Nephron (organoid): ENCODE results near the gene SYNPR.
"Not testable (repeated sequence)": the region's sequence is repeated elsewhere in the genome, so short reads cannot be mapped to it uniquely, and the experiment has no call there.

ENCODE experiments used
- H3K27ac Mint-ChIP-seq, 3 experiments: 2 replicates each; pipeline ENCODE4 v1.8.0; 2020; ENCODE audit warnings: mixed read lengths in 3 of 3, mild to moderate bottlenecking in 2 of 3, moderate library complexity in 1 of 3
- H3K27me3 Mint-ChIP-seq: 2 replicates; pipeline ENCODE4 v1.8.0; 2021; ENCODE audit warnings: low read depth, mild to moderate bottlenecking, moderate library complexity, mixed read lengths
- H3K36me3 Mint-ChIP-seq: 2 replicates; pipeline ENCODE4 v1.8.0; 2020; ENCODE audit warnings: low read depth, mixed read lengths
- H3K4me1 Mint-ChIP-seq: 2 replicates; pipeline ENCODE4 v1.8.0; 2020; ENCODE audit warnings: mixed read lengths
- H3K4me3 Mint-ChIP-seq, 3 experiments: 2 replicates each; pipeline ENCODE4 v1.8.0; 2020; ENCODE audit warnings: mild to moderate bottlenecking in 3 of 3, mixed read lengths in 3 of 3, moderate library complexity in 2 of 3
- H3K9me3 Mint-ChIP-seq: 2 replicates; pipeline ENCODE4 v1.8.0; 2020; ENCODE audit warnings: mixed read lengths
- CTCF ChIP-seq, 3 experiments: fragments of 200-600 bp; sonication (generic); IDR thresholded peaks; one replicate each; pipeline ENCODE4 v1.5.0; 2021; ENCODE audit warnings: antibody characterized with exemption in 3 of 3; ENCODE audit not compliant: unreplicated experiment in 3 of 3

Gene SYNPR

GRCh38 chr3:63639806-63640205 lies 361.7 kb downstream of the SYNPR start:
- Mint-ChIP-seq H3K27ac (no peak overlapping the region), H3K4me3 (no peak overlapping the region), H3K36me3 (no peaks in the 10 kb centered on the region), H3K27me3 (peaks cover 5% of the 10 kb centered on the region), H3K9me3 (peaks cover 13% of the 10 kb centered on the region), H3K4me1 (no peaks in the 10 kb centered on the region)
- TF ChIP-seq CTCF (IDR thresholded peaks at IDR 0.05; ENCODE audit: unreplicated experiment in 3 of 3), result no peak

DNA sequence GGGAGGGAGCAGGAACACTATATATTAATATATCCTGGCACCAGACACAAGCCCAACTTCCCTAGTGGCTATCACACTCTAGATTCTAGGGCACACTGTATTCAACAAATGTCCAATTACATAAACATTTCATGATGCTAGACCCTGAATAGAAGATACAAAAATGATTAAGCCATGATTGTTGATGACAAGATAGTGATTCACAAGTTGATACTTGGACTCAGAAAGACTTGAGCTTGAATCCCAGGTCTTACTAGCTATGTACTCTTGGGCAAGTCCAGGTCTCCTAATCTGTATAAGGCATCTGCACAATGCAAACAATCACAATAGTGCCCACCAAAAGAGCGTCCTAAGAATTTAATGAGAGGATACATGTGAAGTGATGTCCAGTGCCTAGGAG lies 364.4 kb downstream of the SYNPR start:
- H3K4me1 Mint-ChIP-seq, result no peaks in the 10 kb centered on the region
- peaks cover 8% of the 10 kb centered on the region for H3K9me3 Mint-ChIP-seq
- no peaks in the 10 kb centered on the region for H3K36me3 Mint-ChIP-seq
- TF ChIP-seq CTCF (IDR thresholded peaks at IDR 0.05; ENCODE audit: unreplicated experiment in 3 of 3), result no peak
- H3K4me3 Mint-ChIP-seq, result no peak overlapping the region
- H3K27me3 Mint-ChIP-seq, result peaks cover 7% of the 10 kb centered on the region
- no peak overlapping the region for H3K27ac Mint-ChIP-seq

DNA sequence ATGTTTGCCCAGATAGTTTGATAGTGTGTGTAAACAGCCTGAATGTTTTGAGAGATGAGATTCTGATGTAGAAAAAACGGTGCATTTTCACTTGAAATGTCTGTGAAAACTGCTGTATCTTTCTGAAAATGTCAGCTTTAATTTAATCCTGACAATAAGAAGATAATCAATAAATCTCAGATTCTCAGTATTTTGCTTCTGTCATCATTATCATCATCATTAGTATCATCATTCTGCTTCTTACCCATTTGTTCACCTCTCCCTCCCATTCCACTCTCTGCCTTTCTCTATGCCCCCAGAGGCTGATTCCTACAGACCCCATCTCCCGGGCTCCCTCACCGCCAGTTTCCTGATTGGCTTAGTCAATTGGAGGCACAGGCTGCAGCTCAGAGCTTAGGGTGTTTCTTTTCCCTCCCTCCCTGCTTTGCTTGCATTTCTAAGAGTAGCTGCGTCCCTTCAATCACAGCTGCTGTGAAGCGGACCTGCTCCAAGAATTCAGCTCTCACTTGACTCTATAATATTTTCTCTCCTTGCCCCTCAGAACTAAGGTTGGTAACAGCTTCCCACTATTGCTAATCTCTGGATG lies 366.2 kb downstream of the SYNPR start:
- H3K4me3 Mint-ChIP-seq, result no peak overlapping the region
- no peak overlapping the region for H3K27ac Mint-ChIP-seq
- no peaks in the 10 kb centered on the region for H3K4me1 Mint-ChIP-seq
- H3K36me3 Mint-ChIP-seq, result no peaks in the 10 kb centered on the region
- no peak for TF ChIP-seq CTCF (IDR thresholded peaks at IDR 0.05; ENCODE audit: unreplicated experiment in 3 of 3)
- H3K27me3 Mint-ChIP-seq, result peaks cover 7% of the 10 kb centered on the region
- peaks cover 13% of the 10 kb centered on the region for H3K9me3 Mint-ChIP-seq

GRCh38 chr3:63644928-63645781 lies 367.0 kb downstream of the SYNPR start:
- H3K4me3 Mint-ChIP-seq, result peak overlapping the region in 2 of 3 experiments; percentile 68 to 70
- H3K36me3 Mint-ChIP-seq, H3K27ac Mint-ChIP-seq, H3K4me1 Mint-ChIP-seq, H3K27me3 Mint-ChIP-seq: not testable (repeated sequence)
- H3K9me3 Mint-ChIP-seq, result peaks cover 13% of the 10 kb centered on the region

- Mint-ChIP-seq H3K27ac (no peak within 1 kb of the TSS), H3K4me1 (no peaks in the 10 kb centered on the region), H3K27me3 (no peaks in the 10 kb centered on the region), H3K9me3 (peaks cover 9% of the 10 kb centered on the region), H3K4me3 (no peak within 1 kb of the TSS), H3K36me3 (no peaks in the 10 kb centered on the region)
- TF ChIP-seq CTCF (IDR thresholded peaks at IDR 0.05; ENCODE audit: unreplicated experiment in 3 of 3), result no peak
Observed at GRCh38 chr3:63652066-63652725, 374.1 kb downstream of the SYNPR start, which contains the start of gene SNTN. Gene SNTN, plus strand, starts transcription at chr3:63652675. Its CDS starts 13 bp downstream, at chr3:63652688.

DNA sequence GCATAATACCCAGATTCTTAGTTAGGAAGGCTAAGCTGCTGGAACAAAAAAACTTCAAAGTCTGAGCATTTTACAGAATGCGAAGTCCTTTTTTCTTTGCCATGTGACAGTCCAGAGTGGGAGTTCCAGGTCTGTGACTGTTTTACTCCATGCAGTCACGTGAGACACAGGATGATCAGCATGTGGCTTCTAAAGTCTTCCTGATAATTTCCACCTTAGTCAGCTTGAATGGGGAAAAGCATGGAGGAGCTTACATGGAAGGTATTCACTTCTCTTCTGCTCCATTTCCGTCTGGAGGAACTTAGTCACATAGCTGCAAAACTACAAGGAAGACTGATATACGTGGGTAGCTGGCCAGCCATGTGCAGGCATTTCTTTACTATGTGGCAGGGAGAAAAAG lies 376.1 kb downstream of the SYNPR start:
- no peaks in the 10 kb centered on the region for H3K27me3 Mint-ChIP-seq
- no peak for TF ChIP-seq CTCF (IDR thresholded peaks at IDR 0.05; ENCODE audit: unreplicated experiment in 3 of 3)
- H3K36me3 Mint-ChIP-seq, result no peaks in the 10 kb centered on the region
- H3K4me1 Mint-ChIP-seq, result no peaks in the 10 kb centered on the region
- no peak overlapping the region for H3K4me3 Mint-ChIP-seq
- no peak overlapping the region for H3K27ac Mint-ChIP-seq
- H3K9me3 Mint-ChIP-seq, result peaks cover 4% of the 10 kb centered on the region
